K562 (cell line): Measurements from ENCODE around the gene CDC42EP5. TPM values are rescaled to one million over a fixed set of nuclear protein-coding genes. Genes with fewer than 3 reads are reported as not detected.
A peak's percentile ranks its signal among the peaks of the same experiment; 100 is the strongest.

Experiments
- ATAC-seq: fragments of 200-7000 bp; cut with Tn5 transposase; 3 replicates; pipeline ENCODE4 v1.9.1; 2020; ENCODE audit warnings: moderate library complexity
- BruUV-seq: library from RNA; stranded (reverse); fragments of 400-500 nt; replicated peaks from 2 replicates; lab custom pipeline; 2021; lab: Mats Ljungman, UMichigan
- CTCF ChIA-PET: fragments of 300-600 bp; formaldehyde crosslinking; extraction: SDS; loops from one replicate; lab custom pipeline; 2021; ENCODE audit warnings: low intra/inter-chr PET ratio; lab: Yijun Ruan, JAX
- POLR2A ChIA-PET: fragments of 300-600, 350-650 bp; sonication (Branson Sonifier 250); formaldehyde crosslinking; extraction: SDS; loops from one replicate; lab custom pipeline; 2021; ENCODE audit warnings: antibody characterized with exemption, inconsistent platforms; lab: Yijun Ruan, JAX
- DNase-seq, 4 experiments: peaks; one replicate each; pipeline versions ENCODE4 v3.0.0 to v3.0.0-alpha.2; 2011 to 2018; ENCODE audit warnings: low spot score in 3 of 4, mixed read lengths in 3 of 4; ENCODE audit errors: extremely low read depth in 1 of 4
- FAIRE-seq: peaks from 2 replicates; lab custom pipeline; 2011; peaks lifted over from hg19 to GRCh38; lab: Jason Lieb, UNC
- H2AFZ ChIP-seq: 2 replicates; pipeline ENCODE4 v1.6.0; 2011; ENCODE audit warnings: low read depth, low read length, control low read depth, inconsistent platforms
- H3K27ac ChIP-seq: fragments of 200-600 bp; 3 replicates; pipeline ENCODE4 v1.8.0; 2011; ENCODE audit warnings: low read depth, mild to moderate bottlenecking, control low read depth, inconsistent platforms, low read length, moderate library complexity, mixed read lengths; ENCODE audit errors: extremely low read depth
- H3K27me3 ChIP-seq, 2 experiments: fragments of 300-600 bp in 1 of 2; 2 replicates in 1 of 2; 3 replicates in 1 of 2; pipeline versions ENCODE4 v1.6.0 to v1.8.0; 2011; ENCODE audit warnings: inconsistent platforms in 2 of 2, low read length in 2 of 2, mild to moderate bottlenecking in 1 of 2, mixed read lengths in 1 of 2, moderate library complexity in 1 of 2; ENCODE audit not compliant: control insufficient read depth in 2 of 2, insufficient read depth in 2 of 2
- H3K36me3 ChIP-seq: fragments of 300-600 bp; 3 replicates; pipeline ENCODE4 v1.8.0; 2011; ENCODE audit warnings: mild to moderate bottlenecking, low read length, inconsistent platforms; ENCODE audit not compliant: control insufficient read depth, insufficient read depth
- H3K4me1 ChIP-seq, 2 experiments: fragments of 200-600 bp in 1 of 2; replicated peaks in 1 of 2; 2 replicates in 1 of 2; 3 replicates in 1 of 2; pipeline versions ENCODE4 v1.5.1 to v1.8.0; 2011; ENCODE audit warnings: inconsistent platforms in 2 of 2, low read length in 2 of 2, mild to moderate bottlenecking in 1 of 2, mixed read lengths in 1 of 2, moderate library complexity in 1 of 2; ENCODE audit not compliant: control insufficient read depth in 2 of 2, insufficient read depth in 2 of 2
- H3K4me2 ChIP-seq: 2 replicates; pipeline ENCODE4 v1.6.1; 2011; ENCODE audit warnings: low read length, control low read depth, inconsistent platforms, mixed read lengths; ENCODE audit not compliant: insufficient read depth
- H3K4me3 ChIP-seq: fragments of 200-600 bp; sonication (generic), shearing (Covaris generic); 2 replicates; pipeline ENCODE4 v1.5.1; 2016; ENCODE audit warnings: control low read depth, inconsistent platforms
- H3K79me2 ChIP-seq: fragments of 200-600 bp; 3 replicates; pipeline ENCODE4 v1.8.0; 2011; ENCODE audit warnings: low read length, inconsistent platforms; ENCODE audit not compliant: control insufficient read depth, insufficient read depth
- H3K9ac ChIP-seq, 2 experiments: 2 replicates each; pipeline versions ENCODE4 v1.6.0 to v1.6.1; 2011; ENCODE audit warnings: low read depth in 2 of 2, low read length in 2 of 2, control low read depth in 1 of 2, inconsistent platforms in 1 of 2, mild to moderate bottlenecking in 1 of 2, mixed read lengths in 1 of 2; ENCODE audit not compliant: insufficient read depth in 1 of 2
- H3K9me1 ChIP-seq: one replicate; pipeline ENCODE4 v1.6.0; 2011; ENCODE audit warnings: inconsistent platforms, mild to moderate bottlenecking, low read length, moderate library complexity; ENCODE audit not compliant: control insufficient read depth, insufficient read depth
- H3K9me3 ChIP-seq: replicated peaks from 2 replicates; pipeline ENCODE4 v1.5.1; 2011; ENCODE audit warnings: low read depth, low read length, inconsistent platforms; ENCODE audit not compliant: control insufficient read depth, insufficient read depth
- H4K20me1 ChIP-seq: replicated peaks from 2 replicates; pipeline ENCODE4 v1.6.1; 2011; ENCODE audit warnings: low read length, inconsistent platforms, mixed read lengths; ENCODE audit not compliant: control insufficient read depth, insufficient read depth
- MAZ ChIP-seq, 2 experiments: fragments of 450-650 bp in 1 of 2; sonication (generic) in 1 of 2; formaldehyde crosslinking; IDR thresholded peaks in 1 of 2; conservative IDR thresholded peaks in 1 of 2; 2 replicates each; pipeline versions ENCODE4 v1.4.0 to v1.5.0; 2020; ENCODE audit warnings: mild to moderate bottlenecking in 1 of 2, missing genetic modification reagents in 1 of 2
- OTX1 ChIP-seq: fragments of 450-650 bp; formaldehyde crosslinking; IDR thresholded peaks from 2 replicates; pipeline ENCODE4 v1.4.0; 2022; ENCODE audit warnings: mild to moderate bottlenecking
- ZNF3 ChIP-seq: fragments of 250-450 bp; sonication (Bioruptor Pico); IDR thresholded peaks from 2 replicates; pipeline ENCODE4 v1.5.0; 2021; ENCODE audit warnings: mild to moderate bottlenecking, moderate library complexity
- ZNF780A ChIP-seq: fragments of 250-450 bp; sonication (Bioruptor Pico); IDR thresholded peaks from 2 replicates; pipeline ENCODE4 v1.5.0; 2021; ENCODE audit warnings: mild to moderate bottlenecking
- WGBS: fragments of 100-300 bp; shearing (Covaris generic); methylation state at CpG from one replicate; pipeline ENCODE4 v1.1.6; 2016; ENCODE audit warnings: low coverage, mixed read lengths; ENCODE audit not compliant: insufficient coverage; ENCODE audit errors: missing lambda C conversion rate; 5-methylcytosine and 5-hydroxymethylcytosine counted together
- in situ Hi-C: fragments of 300-500 bp; cut with MboI; formaldehyde crosslinking; loops from 4 replicates; pipeline ENCODE4 v1.15.0; 2018; ENCODE audit warnings: inconsistent platforms, mixed read lengths
- intact Hi-C: fragments of 100-400 bp; cut with micrococcal nuclease; formaldehyde crosslinking; loops from 2 replicates; pipeline ENCODE4 v1.14.2; 2022
- polyA plus RNA-seq, 8 experiments: library from polyadenylated mRNA; depleted of rRNA in 4 of 8; stranded (reverse) in 5 of 8; unstranded in 3 of 8; fragments of >200 nt; fragmentation: Nextera tagmentation in 2 of 8; fragmentation: Illumina TruSeq in 1 of 8; extraction: Ambion mirVana in 2 of 8; extraction: Trizol in 1 of 8; gene quantifications; 2 replicates each; pipeline versions ENCODE4 v1.2.1 to v1.2.3, GENCODE V29; 2011 to 2014; ENCODE audit warnings: inconsistent platforms in 1 of 8, missing spikeins in 1 of 8
- total RNA-seq, 7 experiments: library from RNA; depleted of rRNA in 6 of 7; stranded (reverse); fragments of >200 nt in 6 of 7; fragmentation: Illumina TruSeq in 2 of 7; extraction: Trizol in 2 of 7; gene quantifications; 2 replicates each; pipeline versions ENCODE4 v1.2.1 to v1.2.3, GENCODE V29; 2011 to 2021; ENCODE audit warnings: low replicate concordance in 1 of 7
- TF ChIP-seq, protein P1 (sequence below): fragments of 450-650 bp; formaldehyde crosslinking; IDR thresholded peaks from 2 replicates; pipeline ENCODE4 v1.4.0; 2022; ENCODE audit warnings: missing genetic modification characterization
- TF ChIP-seq, protein P2 (sequence below): fragments of 450-650 bp; IDR thresholded peaks from one replicate; pipeline ENCODE4 v1.6.1; 2018; ENCODE audit warnings: mild to moderate bottlenecking, moderate library complexity; ENCODE audit not compliant: partially characterized antibody

Gene CDC42EP5
- total and polyA plus RNA-seq, 9 of the 15 experiments (the other 6 are each of a cell fraction or from before 2014, with no cell fraction given), result 0.15 to 0.38 TPM; not detected in 7

DNA sequence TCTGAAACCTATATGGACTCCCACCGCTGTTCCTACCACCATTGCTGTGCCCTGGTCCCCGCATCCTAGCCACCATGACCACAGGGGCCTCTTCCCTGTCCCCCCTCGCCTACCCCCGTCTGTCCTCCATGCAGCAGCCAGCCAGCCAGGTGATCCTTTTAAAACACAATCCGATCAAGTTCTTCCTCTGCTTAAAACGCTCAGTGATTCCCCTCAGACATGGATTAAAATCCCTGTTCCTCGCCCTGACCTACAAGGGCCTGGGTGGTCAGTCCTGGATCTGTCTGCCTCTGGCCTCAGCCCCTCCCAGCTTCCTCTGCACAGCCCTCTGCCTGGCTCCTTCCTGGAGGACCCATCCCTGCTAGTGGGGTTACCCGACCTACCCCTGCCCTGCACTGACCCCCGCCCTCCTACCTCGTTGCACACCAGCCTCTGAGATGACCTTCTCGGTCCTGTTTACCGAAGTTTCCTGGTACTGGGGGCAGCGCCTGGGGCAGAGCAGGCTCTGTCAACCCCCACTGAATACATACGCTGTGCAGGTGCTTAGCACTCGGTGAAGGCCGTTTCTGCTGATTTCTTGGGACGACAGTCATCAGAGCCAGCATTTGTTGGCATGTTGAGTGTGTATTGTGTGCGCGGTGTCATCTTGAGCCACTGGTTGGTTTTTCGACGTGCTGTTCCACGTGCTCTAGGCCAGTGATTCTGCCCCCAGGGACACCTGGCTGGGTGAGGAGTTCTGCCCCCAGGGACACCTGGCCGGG lies 38.8 kb downstream of the CDC42EP5 start:
- Histone ChIP-seq H3K27ac (no peak overlapping the region), H3K4me3 (no peak overlapping the region), H3K9me3 (no peaks in the 10 kb centered on the region), H3K4me2 (no peak overlapping the region), H3K9me1 (no peaks in the 10 kb centered on the region), H4K20me1 (peaks cover 10% of the 10 kb centered on the region; the same call in 1 of the 2 replicates), H2AFZ (no peak overlapping the region), H3K27me3 (no peaks in the 10 kb centered on the region; a peak in 1 of 5 replicates), H3K79me2 (peaks cover 6% of the 10 kb centered on the region; the same call in 2 of the 3 replicates), H3K9ac (peak overlapping the region in 1 of 2 experiments; percentile 43; a peak in 1 of 4 replicates), H3K4me1 (peaks cover 0 to 37% of the 10 kb centered on the region in 2 experiments; a peak in 2 of 5 replicates), H3K36me3 (peaks cover 7% of the 10 kb centered on the region; the same call in 1 of the 3 replicates)
- 52% methylated on average over 21 of the region's 23 CpGs for WGBS
- ChIA-PET CTCF (no interaction called here), POLR2A (interaction anchor here (1.2 to 1.5 kb wide), 2 partner anchors 13 to 15 kb away, joined by 4 to 6 read pairs; partner anchors contain the start of gene LENG8)
- in situ Hi-C loops (no loop called here), intact Hi-C loops (no loop called here)
- BruUV-seq, result no TSS peak
- no peak for FAIRE-seq
- DNase-seq, result no peak
- ATAC-seq, result no peak
- 0 out of 4 replicates have a peak, but pooled peaks of 1 of the 2 experiments have one; percentile 8 for TF ChIP-seq MAZ (CRISPR knock-in tag; conservative IDR thresholded peaks at IDR 0.05 in 1 of 2, IDR thresholded peaks at IDR 0.05 in 1 of 2)
- 0 out of 2 replicates have a peak, but pooled peaks have one; percentile 20 for TF ChIP-seq OTX1 (CRISPR knock-in tag)
- TF ChIP-seq, protein P1, sequence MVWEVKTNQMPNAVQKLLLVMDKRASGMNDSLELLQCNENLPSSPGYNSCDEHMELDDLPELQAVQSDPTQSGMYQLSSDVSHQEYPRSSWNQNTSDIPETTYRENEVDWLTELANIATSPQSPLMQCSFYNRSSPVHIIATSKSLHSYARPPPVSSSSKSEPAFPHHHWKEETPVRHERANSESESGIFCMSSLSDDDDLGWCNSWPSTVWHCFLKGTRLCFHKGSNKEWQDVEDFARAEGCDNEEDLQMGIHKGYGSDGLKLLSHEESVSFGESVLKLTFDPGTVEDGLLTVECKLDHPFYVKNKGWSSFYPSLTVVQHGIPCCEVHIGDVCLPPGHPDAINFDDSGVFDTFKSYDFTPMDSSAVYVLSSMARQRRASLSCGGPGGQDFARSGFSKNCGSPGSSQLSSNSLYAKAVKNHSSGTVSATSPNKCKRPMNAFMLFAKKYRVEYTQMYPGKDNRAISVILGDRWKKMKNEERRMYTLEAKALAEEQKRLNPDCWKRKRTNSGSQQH (CRISPR knock-in tag), result peak; percentile 69; the same call in 1 of the 2 replicates
- 0 out of 2 replicates have a peak, but pooled peaks have one; percentile 41 for TF ChIP-seq ZNF780A (CRISPR knock-in tag)
- TF ChIP-seq, protein P2, sequence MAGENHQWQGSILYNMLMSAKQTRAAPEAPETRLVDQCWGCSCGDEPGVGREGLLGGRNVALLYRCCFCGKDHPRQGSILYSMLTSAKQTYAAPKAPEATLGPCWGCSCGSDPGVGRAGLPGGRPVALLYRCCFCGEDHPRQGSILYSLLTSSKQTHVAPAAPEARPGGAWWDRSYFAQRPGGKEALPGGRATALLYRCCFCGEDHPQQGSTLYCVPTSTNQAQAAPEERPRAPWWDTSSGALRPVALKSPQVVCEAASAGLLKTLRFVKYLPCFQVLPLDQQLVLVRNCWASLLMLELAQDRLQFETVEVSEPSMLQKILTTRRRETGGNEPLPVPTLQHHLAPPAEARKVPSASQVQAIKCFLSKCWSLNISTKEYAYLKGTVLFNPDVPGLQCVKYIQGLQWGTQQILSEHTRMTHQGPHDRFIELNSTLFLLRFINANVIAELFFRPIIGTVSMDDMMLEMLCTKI, result no peak
- peak; percentile 50; the same call in 1 of the 2 replicates for TF ChIP-seq ZNF3
